ENCODE data around the gene SNX14. TPM values are rescaled to one million over a fixed set of nuclear protein-coding genes. Genes with fewer than 3 reads are reported as not detected.

SNX14 gene
- total RNA-seq, 4 donors from 2014 or later: 27.3 to 134 (median 116) TPM

GRCh38 chr6:85579581-85579980 is 14.1 kb downstream of the SNX14 start:
- DNase-seq: no peak
- Histone ChIP-seq H3K4me3 (no peak overlapping the region), H3K27ac (no peak overlapping the region), H3K9me3 (peaks cover 0 to 5% of the 10 kb centered on the region in 2 donors), H3K27me3 (no peaks in the 10 kb centered on the region), H3K36me3 (no peaks in the 10 kb centered on the region), H3K4me1 (peaks cover 0 to 42% (median 20%) of the 10 kb centered on the region in 4 donors)
- 80 to 83% methylated on average over 1 to 4 of the region's 4 CpGs for WGBS, 2 donors (ENCODE audit: low coverage in 1 of 2)
- in situ Hi-C loops (cut with MboI; ENCODE audit: low pct_ligation_motif_present in 1 of 4, low pct_unique_long_range_greater_than_20kb in 1 of 4, low sequenced_read_pairs in 3 of 4) (no loop called here), intact Hi-C loops (cut with DNase I; ENCODE audit: low total_unique reads) (no loop called here)
- TF ChIP-seq EP300 (IDR thresholded peaks at IDR 0.05; ENCODE audit: low read depth) (no peak), CTCF (IDR thresholded peaks at IDR 0.05) (no peak), POLR2AphosphoS5 (IDR thresholded peaks at IDR 0.05) (no peak), POLR2A (IDR thresholded peaks at IDR 0.05) (no peak)

GRCh38 chr6:85576476-85576875 is 17.2 kb downstream of the SNX14 start:
- intact Hi-C loops (cut with DNase I; ENCODE audit: low total_unique reads): no loop called here
- H3K9me3 ChIP-seq: no peaks in the 10 kb centered on the region
- no peaks in the 10 kb centered on the region for H3K27me3 ChIP-seq
- in situ Hi-C loops (cut with MboI; ENCODE audit: low pct_ligation_motif_present in 1 of 4, low pct_unique_long_range_greater_than_20kb in 1 of 4, low sequenced_read_pairs in 3 of 4): no loop called here
- H3K36me3 ChIP-seq: peaks cover 0 to 7% (median 0%) of the 10 kb centered on the region in 4 donors
- H3K27ac ChIP-seq: no peak overlapping the region
- TF ChIP-seq CTCF (IDR thresholded peaks at IDR 0.05): no peak
- TF ChIP-seq POLR2AphosphoS5 (IDR thresholded peaks at IDR 0.05): no peak
- TF ChIP-seq POLR2A (IDR thresholded peaks at IDR 0.05): no peak
- TF ChIP-seq EP300 (IDR thresholded peaks at IDR 0.05; ENCODE audit: low read depth): no peak
- H3K4me1 ChIP-seq: peaks cover 0 to 41% (median 20%) of the 10 kb centered on the region in 4 donors
- H3K4me3 ChIP-seq: no peak overlapping the region
- DNase-seq: no peak
- WGBS, 2 donors (ENCODE audit: low coverage in 1 of 2): 70 to 71% methylated on average over 2 of the region's 2 CpGs

GRCh38 chr6:85574932-85575598 is 18.6 kb downstream of the SNX14 start:
- TF ChIP-seq POLR2A (IDR thresholded peaks at IDR 0.05) (no peak), CTCF (IDR thresholded peaks at IDR 0.05) (no peak), POLR2AphosphoS5 (IDR thresholded peaks at IDR 0.05) (no peak), EP300 (IDR thresholded peaks at IDR 0.05; ENCODE audit: low read depth) (no peak)
- H3K4me3 ChIP-seq: no peak overlapping the region
- H3K4me1 ChIP-seq: peaks cover 0 to 27% (median 14%) of the 10 kb centered on the region in 4 donors
- H3K27ac ChIP-seq: no peak overlapping the region
- peaks cover 0 to 18% (median 0%) of the 10 kb centered on the region in 4 donors for H3K36me3 ChIP-seq
- intact Hi-C loops (cut with DNase I; ENCODE audit: low total_unique reads): no loop called here
- DNase-seq: no peak
- in situ Hi-C loops (cut with MboI; ENCODE audit: low pct_ligation_motif_present in 1 of 4, low pct_unique_long_range_greater_than_20kb in 1 of 4, low sequenced_read_pairs in 3 of 4): no loop called here
- no peaks in the 10 kb centered on the region for H3K9me3 ChIP-seq
- no peaks in the 10 kb centered on the region for H3K27me3 ChIP-seq

GRCh38 chr6:85569323-85569722 is 24.3 kb downstream of the SNX14 start:
- Histone ChIP-seq H3K27me3 (no peaks in the 10 kb centered on the region), H3K4me3 (no peak overlapping the region), H3K27ac (no peak overlapping the region), H3K4me1 (no peaks in the 10 kb centered on the region), H3K9me3 (no peaks in the 10 kb centered on the region), H3K36me3 (peaks cover 0 to 43% (median 5%) of the 10 kb centered on the region in 4 donors)
- TF ChIP-seq CTCF (IDR thresholded peaks at IDR 0.05) (no peak), EP300 (IDR thresholded peaks at IDR 0.05; ENCODE audit: low read depth) (no peak), POLR2A (IDR thresholded peaks at IDR 0.05) (no peak), POLR2AphosphoS5 (IDR thresholded peaks at IDR 0.05) (no peak)
- in situ Hi-C loops (cut with MboI; ENCODE audit: low pct_ligation_motif_present in 1 of 4, low pct_unique_long_range_greater_than_20kb in 1 of 4, low sequenced_read_pairs in 3 of 4) (no loop called here), intact Hi-C loops (cut with DNase I; ENCODE audit: low total_unique reads) (no loop called here)
- no peak for DNase-seq
